Measurements from ENCODE around the gene KISS1R.

- TF ChIP-seq EP300 (IDR thresholded peaks at IDR 0.05) (no peak), CTCF (IDR thresholded peaks at IDR 0.05) (no peak)
Observed at GRCh38 chr19:940591-941291, 23.6 kb downstream of the KISS1R start.
